ENCODE results near the gene ERP29. TPM values are rescaled to one million over a fixed set of nuclear protein-coding genes. Genes with fewer than 3 reads are reported as not detected.
"Not testable (repeated sequence)": the region's sequence is repeated elsewhere in the genome, so short reads cannot be mapped to it uniquely, and the experiment has no call there.

The ERP29 gene
- total RNA-seq, 1 donor from 2014 or later: 55.0 TPM

DNA sequence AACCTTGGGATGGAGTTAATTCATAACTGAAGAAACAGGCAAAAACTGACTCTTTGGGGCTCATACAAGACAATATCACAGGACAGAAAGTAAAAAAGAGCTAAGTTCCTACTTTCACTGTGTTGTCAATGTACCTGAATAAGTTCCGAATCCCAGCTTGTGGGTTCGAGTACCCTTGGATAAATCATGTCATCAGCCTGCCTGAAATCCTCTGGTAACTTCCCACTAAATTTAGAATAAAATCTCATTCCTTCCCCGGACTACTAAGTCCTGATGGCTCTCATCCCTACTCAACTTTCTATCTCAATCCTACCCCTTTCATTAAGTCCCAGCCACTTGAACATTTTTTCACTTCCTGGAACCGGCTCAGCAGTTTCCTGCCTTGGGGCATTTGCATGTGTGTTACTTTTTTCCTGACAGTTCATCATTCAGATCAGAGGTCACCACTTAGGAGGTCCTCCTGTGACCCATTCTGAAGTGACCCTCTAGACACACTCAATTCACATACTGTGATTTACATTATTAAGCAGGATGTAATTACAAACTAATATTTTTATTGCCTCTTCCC lies 12.7 kb downstream of the ERP29 start:
- ATAC-seq (no peak), DNase-seq (no peak)
- intact Hi-C loops (cut with micrococcal nuclease): no loop called here

DNA sequence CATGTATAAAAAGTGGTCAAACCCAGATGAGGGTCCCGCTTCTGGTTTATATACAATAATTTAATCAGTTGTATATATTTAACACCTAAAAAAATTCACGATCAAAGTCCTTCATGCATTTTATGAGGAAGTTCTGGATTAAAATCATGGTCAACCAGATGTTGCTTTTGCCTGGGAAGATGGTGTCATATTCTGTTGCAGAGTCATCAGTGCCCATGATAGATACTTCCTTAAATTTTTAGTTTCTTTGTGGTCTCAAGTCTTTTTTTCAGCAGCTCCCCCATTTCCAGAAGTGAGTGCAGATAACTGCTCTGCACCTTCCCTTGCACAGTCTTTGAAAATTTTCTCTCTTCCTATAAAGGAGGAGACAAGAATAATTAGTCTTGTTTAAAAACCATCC lies 16.1 kb downstream of the ERP29 start:
- intact Hi-C loops (cut with micrococcal nuclease): no loop called here
- DNase-seq (no peak), ATAC-seq (no peak)

DNA sequence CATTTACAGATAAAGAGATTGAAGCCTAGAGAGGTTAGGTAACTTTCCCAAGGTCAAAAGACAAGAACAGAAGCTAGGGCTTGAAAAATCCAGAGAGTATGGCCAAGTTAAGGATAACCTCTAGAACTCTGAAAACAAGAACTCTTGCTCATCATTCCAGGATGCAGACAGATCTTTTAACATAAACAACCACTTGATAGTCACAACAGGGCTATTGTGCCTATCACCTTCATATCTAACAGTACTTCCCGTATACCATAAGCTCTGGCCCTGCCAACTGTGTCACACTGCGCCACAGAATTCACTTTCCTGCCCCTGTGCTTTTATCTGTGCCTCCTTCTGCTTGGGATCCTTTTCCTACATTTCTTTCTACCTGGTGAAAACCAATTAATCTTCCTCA lies 18.2 kb downstream of the ERP29 start:
- intact Hi-C loops (cut with micrococcal nuclease): no loop called here
- DNase-seq (no peak), ATAC-seq (no peak)

DNA sequence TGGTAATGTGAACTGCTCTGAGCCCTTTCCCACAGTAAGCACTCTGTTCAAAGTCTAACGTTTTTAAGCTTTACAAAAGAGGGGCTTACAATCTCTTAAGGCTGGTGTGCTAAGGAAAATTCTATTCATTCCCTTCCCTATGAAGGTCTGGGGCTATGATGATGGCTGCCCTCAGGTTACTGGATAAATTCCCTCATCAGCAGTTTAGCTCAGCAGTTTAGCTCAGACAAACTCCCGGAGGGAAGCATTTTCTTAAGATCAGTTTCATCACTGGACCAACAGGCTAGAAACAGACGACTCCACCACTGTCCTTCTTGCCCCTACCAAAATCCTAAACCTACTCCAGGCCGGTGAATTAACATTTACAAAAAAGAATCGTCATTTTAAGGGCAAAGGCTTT lies 19.1 kb downstream of the ERP29 start:
- intact Hi-C loops (cut with micrococcal nuclease): no loop called here
- ATAC-seq (no peak), DNase-seq (no peak)

DNA sequence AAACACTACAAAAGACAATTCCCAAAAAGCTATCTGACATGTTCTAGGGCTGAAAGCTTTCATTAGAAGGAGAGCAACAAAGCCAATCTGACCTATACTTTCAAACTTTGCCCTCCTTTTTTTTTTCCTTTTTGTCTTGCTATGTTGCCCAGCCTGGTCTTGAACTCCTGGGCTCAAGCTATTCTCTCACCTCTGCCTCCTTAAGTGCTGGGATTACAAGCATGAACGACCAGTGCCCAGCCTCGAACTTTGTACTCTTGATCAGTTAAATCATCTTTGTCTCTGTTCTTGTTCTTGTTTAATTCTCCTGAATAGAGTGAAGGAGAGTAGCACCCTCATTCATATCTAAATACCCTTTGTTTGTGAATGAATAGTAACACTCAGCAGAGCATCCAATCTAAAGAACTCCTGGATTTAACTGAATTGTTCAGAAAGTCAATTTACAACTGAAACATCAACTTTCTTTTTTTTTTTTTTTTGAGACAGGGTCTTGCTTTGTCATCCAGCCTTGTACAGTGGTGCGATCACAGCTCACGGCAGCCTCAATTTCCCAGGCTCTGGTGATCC lies 22.1 kb downstream of the ERP29 start:
- ATAC-seq (no peak), DNase-seq (no peak)
- intact Hi-C loops (cut with micrococcal nuclease): no loop called here

DNA sequence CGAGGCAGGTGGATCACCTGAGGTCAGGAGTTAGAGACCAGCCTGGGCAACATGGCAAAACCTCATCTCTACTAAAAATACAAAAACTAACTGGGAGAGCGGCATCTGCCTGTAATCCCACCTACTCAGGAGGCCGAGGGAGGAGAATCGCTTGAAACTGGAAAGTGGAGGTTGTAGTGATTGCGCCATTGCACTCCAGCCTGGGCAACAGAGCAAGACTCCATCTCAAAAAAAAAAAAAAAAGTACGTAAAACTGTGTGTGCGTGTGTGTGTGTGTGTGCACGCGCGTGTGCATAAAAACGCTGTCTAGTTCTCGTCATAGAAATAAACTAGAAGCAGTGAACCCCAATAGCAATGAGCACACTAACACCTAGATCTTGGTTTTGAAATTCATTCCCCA lies 23.4 kb downstream of the ERP29 start:
- ATAC-seq; DNase-seq; intact Hi-C loops (cut with micrococcal nuclease): not testable (repeated sequence)

DNA sequence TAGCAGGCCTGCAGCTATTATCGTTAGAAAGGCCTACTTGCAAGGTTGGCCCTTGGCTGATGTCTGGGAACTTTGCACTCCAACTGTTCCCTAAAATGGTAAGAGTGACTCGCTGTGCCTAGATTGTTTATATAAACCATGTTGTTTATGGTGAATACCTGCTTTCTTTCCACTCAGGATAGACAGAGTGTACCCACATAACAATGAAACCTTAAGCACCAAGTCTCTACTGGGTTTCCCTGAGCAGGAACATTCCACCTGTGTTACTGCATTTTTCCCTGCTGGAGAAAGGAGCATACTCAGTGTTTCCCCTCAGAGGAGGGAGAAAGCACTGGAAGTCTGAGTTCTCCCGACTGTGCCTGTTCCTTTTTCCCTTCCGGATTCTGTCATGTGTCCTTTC lies 32.8 kb downstream of the ERP29 start:
- ATAC-seq (no peak), DNase-seq (no peak)
- intact Hi-C loops (cut with micrococcal nuclease): no loop called here

DNA sequence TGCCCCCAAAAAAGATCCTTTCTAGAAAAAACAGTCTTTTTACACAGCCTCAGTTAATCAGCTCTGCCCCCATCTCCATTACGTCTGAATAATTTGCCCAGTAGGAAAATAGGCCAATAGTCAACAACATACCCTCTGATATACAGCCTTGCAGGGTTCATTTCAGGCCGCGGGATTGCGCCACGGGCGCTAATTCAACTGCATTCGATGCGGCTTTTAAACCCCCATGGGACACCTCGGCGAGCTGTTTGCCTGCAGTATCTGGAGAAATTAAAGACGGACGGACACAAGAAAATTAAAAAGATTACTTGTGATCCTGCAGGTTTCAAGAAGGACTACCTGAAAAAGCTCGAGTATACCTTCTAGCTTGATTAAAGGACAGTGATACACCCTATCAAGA lies 36.1 kb downstream of the ERP29 start:
- intact Hi-C loops (cut with micrococcal nuclease): no loop called here
- ATAC-seq (no peak), DNase-seq (no peak)

DNA sequence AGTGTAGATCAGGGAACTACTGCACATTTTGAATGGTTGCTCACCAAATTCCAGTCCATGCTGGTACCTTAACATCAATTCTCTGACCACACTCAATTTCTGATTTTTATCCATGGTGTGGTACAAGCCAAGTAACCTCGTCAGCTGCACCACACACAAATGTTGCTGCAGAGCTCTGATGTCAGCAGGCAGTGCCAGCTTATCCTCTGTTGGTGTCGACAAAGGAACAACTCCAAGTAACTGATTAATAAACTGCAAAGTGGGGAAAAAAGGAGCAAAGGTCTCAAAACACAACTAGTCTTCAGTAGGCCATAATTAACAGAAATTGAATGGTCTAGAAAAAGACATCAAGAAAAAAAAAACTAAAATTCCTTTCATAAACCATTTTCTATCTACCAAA lies 47.9 kb downstream of the ERP29 start:
- DNase-seq (no peak), ATAC-seq (no peak)
- intact Hi-C loops (cut with micrococcal nuclease): no loop called here

DNA sequence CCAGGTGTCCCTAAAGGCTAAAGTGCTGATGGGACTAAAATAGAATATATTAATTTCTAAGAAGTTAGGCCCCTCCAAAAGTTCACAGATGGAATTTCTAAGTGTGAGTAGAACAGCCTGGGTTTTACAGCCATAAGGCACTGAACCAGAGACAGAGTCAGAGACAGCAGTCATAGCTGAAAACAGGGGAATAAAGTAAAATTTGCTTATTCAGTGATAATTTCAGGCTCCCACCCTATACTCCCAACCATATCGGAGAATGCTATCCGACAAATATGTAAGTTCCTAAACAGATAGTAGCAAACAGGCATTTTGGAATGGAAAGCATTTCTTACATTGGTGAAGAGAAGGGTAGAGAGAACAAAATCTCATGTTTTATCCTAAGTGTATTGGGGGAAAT lies 50.0 kb downstream of the ERP29 start:
- DNase-seq (no peak), ATAC-seq (no peak)
- intact Hi-C loops (cut with micrococcal nuclease): no loop called here

DNA sequence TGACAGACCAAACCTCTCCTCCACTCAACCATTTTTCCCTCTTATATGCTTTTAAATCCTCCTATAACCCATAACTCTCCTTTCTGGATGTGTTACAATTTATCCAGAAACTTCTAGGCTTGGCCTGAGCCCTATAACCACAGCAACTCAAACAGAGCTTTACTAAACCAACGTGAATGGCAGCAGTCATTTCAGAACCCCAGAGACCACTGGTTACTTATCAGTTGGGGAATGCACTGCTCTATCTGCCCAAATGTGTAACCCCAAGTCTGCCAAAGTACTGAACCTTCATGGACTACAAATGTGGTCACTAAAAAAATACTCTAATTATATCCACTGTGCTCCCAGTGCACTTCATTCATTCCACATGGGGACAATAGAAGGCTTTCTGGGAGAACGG lies 53.3 kb downstream of the ERP29 start:
- intact Hi-C loops (cut with micrococcal nuclease): no loop called here
- ATAC-seq: no peak
- DNase-seq: no peak

Small RNA genes within 50 kb of the gene (microRNA-seq; reads per million reads assigned to microRNA genes)
- gene MIR3657 (ENCODE audit: borderline number of aligned reads): not detected

Other genes starting within 250 kb of the ERP29 start
- 410 TPM for gene ALDH2, start 246.5 kb upstream of the ERP29 start, total RNA-seq
- gene MAPKAPK5, start 171.2 kb upstream of the ERP29 start, total RNA-seq: 24.8 TPM
- 49.3 TPM for gene TMEM116, start 261 bp upstream of the ERP29 start, total RNA-seq
- 17.8 TPM for gene NAA25, start 95.4 kb downstream of the ERP29 start, total RNA-seq
- 18.7 TPM for gene TRAFD1, start 112.1 kb downstream of the ERP29 start, total RNA-seq

Measured in left ventricle myocardium superior (tissue), 1 donor.